A549 (cell line): ENCODE measurements around the gene LRSAM1. TPM values are rescaled to one million over a fixed set of nuclear protein-coding genes. Genes with fewer than 3 reads are reported as not detected.
A peak's percentile ranks its signal among the peaks of the same experiment; 100 is the strongest.

ENCODE experiments used
- ATAC-seq, 2 experiments: fragments of 200-7000 bp in 1 of 2; fragments of >200 bp in 1 of 2; cut with Nextera tagmentation in 1 of 2; cut with Tn5 transposase in 1 of 2; 3 replicates each; pipeline versions ENCODE4 v1.8.0 to v1.9.1; 2018 to 2020; ENCODE audit warnings: mild to moderate bottlenecking in 1 of 2, moderate library complexity in 1 of 2
- CTCF ChIA-PET: fragments of 300-600 bp; sonication (Branson Sonifier 250); formaldehyde crosslinking; extraction: SDS; loops from one replicate; lab custom pipeline; 2021; ENCODE audit warnings: antibody characterized with exemption, inconsistent platforms; lab: Yijun Ruan, JAX
- POLR2A ChIA-PET: fragments of 350-600 bp; formaldehyde crosslinking; extraction: SDS; loops from one replicate; lab custom pipeline; 2021; ENCODE audit warnings: antibody characterized with exemption, inconsistent platforms; lab: Yijun Ruan, JAX
- DNase-seq, 2 experiments: peaks; one replicate each; pipeline versions ENCODE4 v3.0.0 to v3.0.0-alpha.2; 2011 to 2016; ENCODE audit warnings: low read depth in 1 of 2, low spot score in 1 of 2
- FAIRE-seq: peaks from 2 replicates; lab custom pipeline; 2011; peaks lifted over from hg19 to GRCh38; lab: Jason Lieb, UNC
- H3K27ac ChIP-seq, 2 experiments: fragments of >200 bp; sonication (Bioruptor Twin); formaldehyde crosslinking; 3 replicates each; pipeline ENCODE4 v1.5.1; 2016 to 2017
- H3K4me1 ChIP-seq: fragments of >200 bp; sonication (Bioruptor Twin); formaldehyde crosslinking; 3 replicates; pipeline ENCODE4 v1.6.1; 2016
- H3K4me2 ChIP-seq: fragments of >200 bp; sonication (Bioruptor Twin); formaldehyde crosslinking; 3 replicates; pipeline ENCODE4 v1.6.1; 2016
- H3K4me3 ChIP-seq: fragments of >200 bp; sonication (Bioruptor Twin); formaldehyde crosslinking; 3 replicates; pipeline ENCODE4 v1.5.1; 2016
- H3K9me3 ChIP-seq: fragments of >200 bp; sonication (Bioruptor Twin); formaldehyde crosslinking; 3 replicates; pipeline ENCODE4 v1.6.1; 2016
- BCL3 ChIP-seq: fragments of >200 bp; sonication (Bioruptor Twin); formaldehyde crosslinking; IDR thresholded peaks from 3 replicates; pipeline ENCODE4 v1.6.1; 2016
- CBX2 ChIP-seq: fragments of 200-600 bp; sonication (generic); IDR thresholded peaks from 2 replicates; pipeline ENCODE4 v1.6.1; 2016; ENCODE audit warnings: low read depth, mild to moderate bottlenecking, borderline replicate concordance
- CHD4 ChIP-seq: fragments of 200-600 bp; sonication (generic); IDR thresholded peaks from 2 replicates; pipeline ENCODE4 v1.6.1; 2016; ENCODE audit warnings: antibody characterized with exemption, mild to moderate bottlenecking, borderline replicate concordance
- FOSL2 ChIP-seq, 2 experiments: fragments of 450-650 bp in 1 of 2; fragments of >200 bp in 1 of 2; sonication (Bioruptor Twin) in 1 of 2; formaldehyde crosslinking; IDR thresholded peaks; 2 replicates each; pipeline versions ENCODE4 v1.5.0 to v1.6.1; 2016 to 2020; ENCODE audit warnings: mild to moderate bottlenecking in 1 of 2, moderate library complexity in 1 of 2
- HDAC2 ChIP-seq: fragments of 200-600 bp; sonication (generic); IDR thresholded peaks from 2 replicates; pipeline ENCODE4 v1.6.1; 2016
- HES2 ChIP-seq: fragments of >200 bp; sonication (Bioruptor Twin); formaldehyde crosslinking; IDR thresholded peaks from 2 replicates; pipeline ENCODE4 v1.6.1; 2016
- HOXB5 ChIP-seq: fragments of 250-450 bp; sonication (Bioruptor Pico); IDR thresholded peaks from 2 replicates; pipeline ENCODE4 v1.5.0; 2020; ENCODE audit warnings: mild to moderate bottlenecking, moderate library complexity
- KDM1A ChIP-seq: fragments of 200-600 bp; sonication (generic); IDR thresholded peaks from 2 replicates; pipeline ENCODE4 v1.6.1; 2016; ENCODE audit warnings: low read depth, mild to moderate bottlenecking
- MAFK ChIP-seq: fragments of 450-650 bp; IDR thresholded peaks from 2 replicates; pipeline ENCODE4 v1.6.1; 2014; ENCODE audit not compliant: partially characterized antibody
- MAX ChIP-seq: IDR thresholded peaks from 2 replicates; pipeline ENCODE4 v1.6.1; 2012
- MAZ ChIP-seq: fragments of 150-350 bp; IDR thresholded peaks from 2 replicates; pipeline ENCODE4 v1.6.1; 2014; ENCODE audit warnings: antibody characterized with exemption, low read depth, low read length, borderline replicate concordance
- RCOR1 ChIP-seq: fragments of 150-350 bp; IDR thresholded peaks from 2 replicates; pipeline ENCODE4 v1.6.1; 2014; ENCODE audit warnings: antibody characterized with exemption, low read length, low read depth
- REST ChIP-seq: fragments of 200-600 bp; sonication (generic); IDR thresholded peaks from 2 replicates; pipeline ENCODE4 v1.6.1; 2016; ENCODE audit warnings: antibody characterized with exemption, mild to moderate bottlenecking, moderate library complexity
- USF2 ChIP-seq: fragments of 450-650 bp; IDR thresholded peaks from 2 replicates; pipeline ENCODE4 v1.6.1; 2014; ENCODE audit warnings: antibody characterized with exemption
- ZSCAN20 ChIP-seq: fragments of 250-450 bp; sonication (Bioruptor Pico); IDR thresholded peaks from 2 replicates; pipeline ENCODE4 v1.8.0; 2022; ENCODE audit warnings: mild to moderate bottlenecking, moderate library complexity
- WGBS: methylation state at CpG from one replicate; pipeline ENCODE4 v1.1.6; 2017; ENCODE audit errors: missing lambda C conversion rate; 5-methylcytosine and 5-hydroxymethylcytosine counted together
- polyA plus RNA-seq, 4 experiments: library from polyadenylated mRNA; depleted of rRNA in 3 of 4; stranded (reverse); fragments of >200 nt; fragmentation: RNase III in 1 of 4; extraction: RNeasy Plus Mini Kit Qiagen cat#74134 plus additional on column Dnase treatment in 1 of 4; gene quantifications; 2 replicates in 3 of 4; 3 replicates in 1 of 4; pipeline ENCODE4 v1.2.3, GENCODE V29; 2011 to 2017

Gene LRSAM1
- polyA plus RNA-seq, 2 of the 4 experiments (the other 2 are of a cell fraction) = 5.1 to 10.0 TPM

- ChIA-PET POLR2A (no interaction called here), CTCF (interaction anchor here (1.0 to 2.8 kb wide), 6 partner anchors 23 to 373 kb away, joined by 3 to 8 read pairs (median 4); no protein-coding TSS in a partner anchor)
- WGBS = 82% methylated on average over 10 of the region's 10 CpGs
- no peak for TF ChIP-seq BCL3
- no peak for TF ChIP-seq MAFK
- TF ChIP-seq CHD4 = no peak
- TF ChIP-seq KDM1A = no peak
- FAIRE-seq = no peak
- Histone ChIP-seq H3K27ac (peak overlapping the region in 1 of 2 experiments; percentile 19; a peak in 3 of 6 replicates), H3K9me3 (no peaks in the 10 kb centered on the region), H3K4me2 (no peak overlapping the region), H3K4me1 (peaks cover 80% of the 10 kb centered on the region), H3K4me3 (no peak overlapping the region)
- ATAC-seq = no peak
- no peak for DNase-seq
Measured at GRCh38 chr9:127548352-127548881, 97.1 kb downstream of the LRSAM1 start.

GRCh38 chr9:127549218-127549617, 97.9 kb downstream of the LRSAM1 start:
- TF ChIP-seq HOXB5 (CRISPR knock-in tag) (no peak), ZSCAN20 (no peak), USF2 (no peak), MAZ (no peak), CBX2 (no peak), FOSL2 (IDR thresholded peaks at IDR 0.05) (no peak), FOSL2 (CRISPR knock-in tag; IDR thresholded peaks at IDR 0.05) (no peak), REST (no peak), MAX (no peak), RCOR1 (no peak), HES2 (no peak)
- no peak for ATAC-seq
- POLR2A ChIA-PET = no interaction called here

GRCh38 chr9:127549751-127550150, 98.4 kb downstream of the LRSAM1 start:
- DNase-seq (no peak), FAIRE-seq (no peak), ATAC-seq (no peak)
- no peak overlapping the region for H3K4me2 ChIP-seq
- H3K9me3 ChIP-seq = no peaks in the 10 kb centered on the region
- H3K4me3 ChIP-seq = no peak overlapping the region
- peak overlapping the region in 1 of 2 experiments; percentile 63; a peak in 2 of 6 replicates for H3K27ac ChIP-seq
- CTCF ChIA-PET = interaction anchor here (1.0 to 3.6 kb wide), 5 partner anchors 12 to 186 kb away, joined by 3 to 15 read pairs (median 5); a partner anchor contains a TSS
- POLR2A ChIA-PET = interaction anchor here (1.3 kb wide), 1 partner anchor 12 kb away, joined by 4 read pairs; no protein-coding TSS in a partner anchor
- no peak for TF ChIP-seq KDM1A
- TF ChIP-seq HDAC2 = no peak
- peaks cover 78% of the 10 kb centered on the region for H3K4me1 ChIP-seq
- 90% methylated on average over 8 of the region's 8 CpGs for WGBS

More at GRCh38 chr9:127549218-127549617, 97.9 kb downstream of the LRSAM1 start:
- no peak overlapping the region for H3K4me2 ChIP-seq
- peak overlapping the region in 1 of 2 experiments; percentile 63; a peak in 3 of 6 replicates for H3K27ac ChIP-seq
- H3K9me3 ChIP-seq = no peaks in the 10 kb centered on the region
- DNase-seq (no peak), FAIRE-seq (no peak)
- H3K4me3 ChIP-seq = no peak overlapping the region
- H3K4me1 ChIP-seq = peaks cover 78% of the 10 kb centered on the region
- 90% methylated on average over 10 of the region's 10 CpGs for WGBS
- CTCF ChIA-PET = interaction anchor here (1.0 to 2.8 kb wide), 5 partner anchors 19 to 187 kb away, joined by 3 to 8 read pairs (median 3); a partner anchor contains a TSS
